Body of pancreas (tissue), 4 donors: Measurements from ENCODE around the gene CCDC174. TPM values are rescaled to one million over a fixed set of nuclear protein-coding genes. Genes with fewer than 3 reads are reported as not detected.
A peak's percentile ranks its signal among the peaks of the same experiment; 100 is the strongest.

Experiments
- ATAC-seq: fragments of 150-250 bp; one replicate; pipeline ENCODE4 v1.9.1; 2016
- DNase-seq, 4 donors: peaks; one replicate each; pipeline ENCODE4 v3.0.0-alpha.2; 2019
- H3K27ac ChIP-seq, 4 donors: fragments of 200-600 bp; sonication (generic); 1 replicate in 3 of 4; 2 replicates in 1 of 4; pipeline versions ENCODE4 v1.5.1 to v1.6.1; 2016 to 2019; ENCODE audit warnings: mild to moderate bottlenecking in 1 of 4, mixed read lengths in 1 of 4, moderate library complexity in 1 of 4
- H3K27me3 ChIP-seq, 2 donors: fragments of 200-600 bp; sonication (generic); one replicate each; pipeline ENCODE4 v1.6.0; 2016; ENCODE audit warnings: mild to moderate bottlenecking in 1 of 2
- H3K36me3 ChIP-seq, 2 donors: fragments of 200-600 bp; sonication (generic); replicated peaks in 1 of 2; 2 replicates each; pipeline ENCODE4 v1.5.1; 2016; ENCODE audit warnings: low read depth in 2 of 2; ENCODE audit not compliant: insufficient read depth in 1 of 2
- H3K4me1 ChIP-seq: fragments of 200-600 bp; sonication (generic); one replicate; pipeline ENCODE4 v1.6.0; 2016
- H3K4me3 ChIP-seq, 2 donors: fragments of 200-600 bp; sonication (generic); 1 replicate in 1 of 2; 2 replicates in 1 of 2; pipeline ENCODE4 v1.5.1; 2016 to 2019
- H3K9me3 ChIP-seq, 3 donors: fragments of 200-600 bp; sonication (generic); 1 replicate in 2 of 3; 2 replicates in 1 of 3; pipeline ENCODE4 v1.5.1; 2016
- CTCF ChIP-seq, 7 experiments: fragments of 450-650 bp in 4 of 7; fragments of 200-600 bp in 3 of 7; sonication (generic) in 3 of 7; IDR thresholded peaks; one replicate each; pipeline ENCODE4 v1.5.1; 2016 to 2019; ENCODE audit warnings: antibody characterized with exemption in 7 of 7
- POLR2A ChIP-seq, 3 donors: fragments of 450-650 bp; IDR thresholded peaks; one replicate each; pipeline ENCODE4 v1.6.1; 2016; ENCODE audit warnings: antibody characterized with exemption in 3 of 3, mild to moderate bottlenecking in 2 of 3
- WGBS, 2 donors: methylation state at CpG; one replicate each; pipeline ENCODE4 v1.1.5; 2017; 5-methylcytosine and 5-hydroxymethylcytosine counted together
- intact Hi-C: fragments of 100-400 bp; cut with DNase I; formaldehyde crosslinking; loops from one replicate; pipeline ENCODE4 v1.15.1; 2023
- total RNA-seq, 2 donors: library from RNA; depleted of rRNA; stranded (reverse); fragments of >200 nt; gene quantifications; one replicate each; pipeline ENCODE4 v1.1.0, GENCODE V29; 2016

CCDC174 gene
- total RNA-seq, 2 donors from 2014 or later, result 11.2 to 17.8 TPM

DNA sequence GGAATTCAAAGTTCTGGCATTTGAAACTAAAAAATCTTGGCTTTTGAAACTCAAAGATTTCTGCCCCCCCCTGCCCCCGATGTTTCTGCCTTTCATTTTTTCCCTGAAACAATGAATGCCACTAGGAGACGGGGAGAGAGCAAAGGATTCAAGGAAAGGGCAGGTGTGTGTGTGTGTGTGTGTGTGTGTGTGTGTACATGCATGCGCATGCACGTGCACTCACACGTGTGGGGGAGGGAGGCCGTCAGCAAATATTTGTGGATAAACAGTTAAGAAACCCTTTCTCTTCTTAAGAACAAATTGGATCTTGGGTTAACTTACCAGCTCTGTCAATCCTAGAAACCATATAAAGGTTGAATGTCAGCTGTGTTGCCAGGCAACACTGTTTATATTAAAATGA, 29.2 kb upstream of the CCDC174 start:
- H3K27ac ChIP-seq, result no peak overlapping the region
- peaks cover 29% of the 10 kb centered on the region for H3K4me1 ChIP-seq
- 17 to 37% methylated on average over 6 of the region's 6 CpGs for WGBS, 2 donors
- H3K27me3 ChIP-seq, result no peaks in the 10 kb centered on the region
- ATAC-seq (no peak), DNase-seq (peak; percentile 24 to 57 (median 31))
- no peaks in the 10 kb centered on the region for H3K36me3 ChIP-seq
- H3K4me3 ChIP-seq, result no peak overlapping the region
- intact Hi-C loops, result no loop called here
- TF ChIP-seq CTCF (IDR thresholded peaks at IDR 0.05) (no peak), POLR2A (IDR thresholded peaks at IDR 0.05) (no peak)
- no peaks in the 10 kb centered on the region for H3K9me3 ChIP-seq

GRCh38 chr3:14623569-14624051, 28.0 kb upstream of the CCDC174 start:
- Histone ChIP-seq H3K36me3 (no peaks in the 10 kb centered on the region), H3K4me1 (peaks cover 29% of the 10 kb centered on the region), H3K27me3 (no peaks in the 10 kb centered on the region), H3K9me3 (no peaks in the 10 kb centered on the region), H3K4me3 (no peak overlapping the region), H3K27ac (no peak overlapping the region)
- 40 to 43% methylated on average over 4 of the region's 4 CpGs for WGBS, 2 donors
- no peak for TF ChIP-seq CTCF (IDR thresholded peaks at IDR 0.05)
- TF ChIP-seq POLR2A (IDR thresholded peaks at IDR 0.05), result no peak
- DNase-seq (no peak), ATAC-seq (no peak)
- intact Hi-C loops, result no loop called here

GRCh38 chr3:14624498-14624897, 27.1 kb upstream of the CCDC174 start:
- no peak for DNase-seq
- Histone ChIP-seq H3K4me1 (peaks cover 29% of the 10 kb centered on the region), H3K27me3 (no peaks in the 10 kb centered on the region), H3K4me3 (no peak overlapping the region), H3K27ac (no peak overlapping the region), H3K36me3 (no peaks in the 10 kb centered on the region), H3K9me3 (no peaks in the 10 kb centered on the region)
- no peak for ATAC-seq
- intact Hi-C loops, result no loop called here
- TF ChIP-seq CTCF (IDR thresholded peaks at IDR 0.05) (no peak), POLR2A (IDR thresholded peaks at IDR 0.05) (no peak)

DNA sequence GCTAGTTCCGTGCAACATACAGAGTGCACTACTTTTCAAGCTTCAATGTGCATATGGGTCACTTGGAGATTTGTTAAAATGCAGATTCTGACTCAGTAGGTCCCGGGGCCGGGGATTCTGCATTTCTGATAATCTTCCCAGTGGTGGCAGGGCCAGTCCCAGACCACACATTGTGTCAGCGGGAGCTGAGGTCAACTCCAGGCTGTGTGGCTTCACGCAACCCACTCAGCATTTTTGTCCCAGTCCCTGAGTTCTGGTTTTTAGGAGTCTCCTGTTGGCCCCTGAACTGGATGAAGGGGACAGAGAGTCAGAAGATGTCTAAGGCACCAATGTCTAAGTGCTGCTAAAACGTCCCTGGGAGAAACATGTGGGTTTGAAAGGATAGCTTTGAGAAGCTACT, 26.1 kb upstream of the CCDC174 start:
- WGBS, 2 donors, result 83 to 84% methylated on average over 6 of the region's 6 CpGs
- ATAC-seq (no peak), DNase-seq (no peak)
- TF ChIP-seq POLR2A (IDR thresholded peaks at IDR 0.05), result no peak
- TF ChIP-seq CTCF (IDR thresholded peaks at IDR 0.05), result no peak
- Histone ChIP-seq H3K36me3 (no peaks in the 10 kb centered on the region), H3K4me1 (peaks cover 23% of the 10 kb centered on the region), H3K4me3 (no peak overlapping the region), H3K9me3 (no peaks in the 10 kb centered on the region), H3K27ac (no peak overlapping the region), H3K27me3 (no peaks in the 10 kb centered on the region)
- intact Hi-C loops, result no loop called here

DNA sequence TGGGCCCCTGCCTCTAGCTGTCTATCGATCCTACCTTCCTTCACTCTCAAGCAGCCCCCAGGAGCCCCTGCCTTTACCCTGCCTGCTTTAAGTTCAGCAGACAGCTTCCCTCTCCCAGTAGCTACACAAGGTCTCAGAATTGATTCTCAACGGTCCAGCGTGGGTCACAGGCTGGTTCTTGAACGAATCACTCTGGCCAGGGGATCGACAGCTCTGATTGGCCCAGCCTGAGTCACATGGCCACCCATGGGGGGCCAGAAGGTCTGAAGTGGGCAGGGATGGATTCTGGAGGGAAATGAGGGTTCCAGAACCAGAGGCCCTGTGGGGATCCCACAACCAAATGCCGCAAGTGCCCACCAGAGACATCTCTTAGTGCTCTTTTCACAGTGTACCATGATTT, 23.7 kb upstream of the CCDC174 start:
- no peak for ATAC-seq
- Histone ChIP-seq H3K4me1 (peaks cover 2% of the 10 kb centered on the region), H3K27me3 (no peaks in the 10 kb centered on the region), H3K4me3 (no peak overlapping the region), H3K27ac (no peak overlapping the region), H3K9me3 (no peaks in the 10 kb centered on the region), H3K36me3 (no peaks in the 10 kb centered on the region)
- DNase-seq, result no peak
- no peak for TF ChIP-seq POLR2A (IDR thresholded peaks at IDR 0.05)
- no peak for TF ChIP-seq CTCF (IDR thresholded peaks at IDR 0.05)
- intact Hi-C loops, result no loop called here
- WGBS, 2 donors, result 74 to 81% methylated on average over 5 to 6 of the region's 6 CpGs
